HL-60 (cell line): Measurements from ENCODE around the gene SOAT2.
A peak's percentile ranks its signal among the peaks of the same experiment; 100 is the strongest.

Experiments
- DNase-seq, 2 experiments: peaks; one replicate each; pipeline ENCODE4 v3.0.0-alpha.2; 2010 to 2020; ENCODE audit warnings: low read depth in 1 of 2, low spot score in 1 of 2
- H3K27ac ChIP-seq: fragments of 250-450 bp; sonication (Bioruptor Pico); replicated peaks from 2 replicates; pipeline ENCODE4 v1.5.1; 2020; ENCODE audit warnings: mild to moderate bottlenecking, moderate library complexity
- H3K27me3 ChIP-seq: fragments of 250-450 bp; sonication (Bioruptor Pico); 2 replicates; pipeline ENCODE4 v1.5.1; 2021; ENCODE audit warnings: mild to moderate bottlenecking, moderate library complexity; ENCODE audit not compliant: insufficient read depth, poor library complexity, severe bottlenecking
- H3K4me3 ChIP-seq: replicated peaks from 2 replicates; pipeline ENCODE4 v1.5.1; 2011; ENCODE audit warnings: mild to moderate bottlenecking, control low read depth, low read length; ENCODE audit not compliant: insufficient read depth
- GABPA ChIP-seq: IDR thresholded peaks from 2 replicates; pipeline ENCODE4 v1.6.1; 2012; ENCODE audit warnings: low read depth
- POLR2AphosphoS5 ChIP-seq: IDR thresholded peaks from 2 replicates; pipeline ENCODE4 v1.6.1; 2012; ENCODE audit warnings: low read depth
- REST ChIP-seq: IDR thresholded peaks from 2 replicates; pipeline ENCODE4 v1.6.1; 2012; ENCODE audit warnings: low read depth; ENCODE audit not compliant: insufficient replicate concordance
- SPI1 ChIP-seq: IDR thresholded peaks from 2 replicates; pipeline ENCODE4 v1.6.1; 2012; ENCODE audit warnings: low read depth, mild to moderate bottlenecking, borderline replicate concordance
- TF ChIP-seq, protein P1 (sequence below): IDR thresholded peaks from one replicate; pipeline ENCODE4 v1.5.1; 2011; ENCODE audit warnings: low read length, control low read depth, inconsistent platforms; ENCODE audit not compliant: insufficient read depth

The SOAT2 gene

GRCh38 chr12:53099071-53099882 is 4.0 kb upstream of the SOAT2 start:
- no peak overlapping the region for H3K4me3 ChIP-seq
- H3K27ac ChIP-seq, result no peak overlapping the region
- no peaks in the 10 kb centered on the region for H3K27me3 ChIP-seq
- TF ChIP-seq, protein P1, sequence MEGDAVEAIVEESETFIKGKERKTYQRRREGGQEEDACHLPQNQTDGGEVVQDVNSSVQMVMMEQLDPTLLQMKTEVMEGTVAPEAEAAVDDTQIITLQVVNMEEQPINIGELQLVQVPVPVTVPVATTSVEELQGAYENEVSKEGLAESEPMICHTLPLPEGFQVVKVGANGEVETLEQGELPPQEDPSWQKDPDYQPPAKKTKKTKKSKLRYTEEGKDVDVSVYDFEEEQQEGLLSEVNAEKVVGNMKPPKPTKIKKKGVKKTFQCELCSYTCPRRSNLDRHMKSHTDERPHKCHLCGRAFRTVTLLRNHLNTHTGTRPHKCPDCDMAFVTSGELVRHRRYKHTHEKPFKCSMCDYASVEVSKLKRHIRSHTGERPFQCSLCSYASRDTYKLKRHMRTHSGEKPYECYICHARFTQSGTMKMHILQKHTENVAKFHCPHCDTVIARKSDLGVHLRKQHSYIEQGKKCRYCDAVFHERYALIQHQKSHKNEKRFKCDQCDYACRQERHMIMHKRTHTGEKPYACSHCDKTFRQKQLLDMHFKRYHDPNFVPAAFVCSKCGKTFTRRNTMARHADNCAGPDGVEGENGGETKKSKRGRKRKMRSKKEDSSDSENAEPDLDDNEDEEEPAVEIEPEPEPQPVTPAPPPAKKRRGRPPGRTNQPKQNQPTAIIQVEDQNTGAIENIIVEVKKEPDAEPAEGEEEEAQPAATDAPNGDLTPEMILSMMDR, result peak; percentile 69
- TF ChIP-seq SPI1 (no peak), REST (no peak)
- peak; percentile 84 to 88 for DNase-seq

- Histone ChIP-seq H3K27me3 (no peaks in the 10 kb centered on the region), H3K4me3 (no peak overlapping the region), H3K27ac (no peak overlapping the region)
- TF ChIP-seq SPI1 (no peak), POLR2AphosphoS5 (no peak), REST (no peak), GABPA (no peak)
- TF ChIP-seq, protein P1, result no peak
- DNase-seq, result no peak
Observed at GRCh38 chr12:53100466-53101151, 2.7 kb upstream of the SOAT2 start.

GRCh38 chr12:53101266-53101665 is 2.0 kb upstream of the SOAT2 start:
- H3K27me3 ChIP-seq, result no peaks in the 10 kb centered on the region
- no peak overlapping the region for H3K27ac ChIP-seq
- no peak for DNase-seq
- TF ChIP-seq REST, result no peak
- no peak for TF ChIP-seq POLR2AphosphoS5
- no peak for TF ChIP-seq SPI1
- TF ChIP-seq, protein P1, result no peak
- no peak for TF ChIP-seq GABPA
- H3K4me3 ChIP-seq, result no peak overlapping the region
